SU-DHL-6 (cell line): ENCODE results near the gene RSPO1.
"Not testable (repeated sequence)": the region's sequence is repeated elsewhere in the genome, so short reads cannot be mapped to it uniquely, and the experiment has no call there.

Experiments
- EZH2phosphoT487 ChIP-seq: fragments of 200-600 bp; sonication (generic), shearing (Covaris generic); conservative IDR thresholded peaks from 2 replicates; pipeline ENCODE4 v1.6.1; 2018; ENCODE audit warnings: mild to moderate bottlenecking, antibody characterized with exemption, low read length, moderate library complexity, mixed read lengths
- TF ChIP-seq, protein P1 (sequence below): fragments of 200-600 bp; sonication (generic); IDR thresholded peaks from one replicate; pipeline ENCODE4 v1.5.1; 2017; ENCODE audit warnings: antibody characterized with exemption, mild to moderate bottlenecking, low read length, moderate library complexity; ENCODE audit not compliant: insufficient read depth, poor library complexity, severe bottlenecking

DNA sequence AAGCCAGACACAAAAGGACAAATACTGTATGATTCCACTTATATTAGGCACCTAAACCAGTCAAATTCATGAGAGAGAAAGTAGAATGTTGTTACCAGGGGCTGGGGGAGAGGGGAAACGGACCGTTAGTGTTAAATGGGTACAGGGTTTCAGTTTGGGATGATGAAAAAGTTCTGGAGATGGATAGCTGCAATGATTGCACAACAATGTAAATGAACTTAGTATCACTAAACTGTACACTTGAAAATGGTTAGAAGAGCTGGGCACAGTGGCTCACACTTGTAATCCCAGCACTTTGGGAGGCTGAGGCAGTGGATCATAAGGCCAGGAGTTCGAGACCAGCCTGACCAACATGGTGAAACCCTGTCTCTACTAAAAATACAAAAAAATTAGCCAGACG, 50.1 kb downstream of the RSPO1 start:
- TF ChIP-seq, protein P1, sequence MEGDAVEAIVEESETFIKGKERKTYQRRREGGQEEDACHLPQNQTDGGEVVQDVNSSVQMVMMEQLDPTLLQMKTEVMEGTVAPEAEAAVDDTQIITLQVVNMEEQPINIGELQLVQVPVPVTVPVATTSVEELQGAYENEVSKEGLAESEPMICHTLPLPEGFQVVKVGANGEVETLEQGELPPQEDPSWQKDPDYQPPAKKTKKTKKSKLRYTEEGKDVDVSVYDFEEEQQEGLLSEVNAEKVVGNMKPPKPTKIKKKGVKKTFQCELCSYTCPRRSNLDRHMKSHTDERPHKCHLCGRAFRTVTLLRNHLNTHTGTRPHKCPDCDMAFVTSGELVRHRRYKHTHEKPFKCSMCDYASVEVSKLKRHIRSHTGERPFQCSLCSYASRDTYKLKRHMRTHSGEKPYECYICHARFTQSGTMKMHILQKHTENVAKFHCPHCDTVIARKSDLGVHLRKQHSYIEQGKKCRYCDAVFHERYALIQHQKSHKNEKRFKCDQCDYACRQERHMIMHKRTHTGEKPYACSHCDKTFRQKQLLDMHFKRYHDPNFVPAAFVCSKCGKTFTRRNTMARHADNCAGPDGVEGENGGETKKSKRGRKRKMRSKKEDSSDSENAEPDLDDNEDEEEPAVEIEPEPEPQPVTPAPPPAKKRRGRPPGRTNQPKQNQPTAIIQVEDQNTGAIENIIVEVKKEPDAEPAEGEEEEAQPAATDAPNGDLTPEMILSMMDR = not testable (repeated sequence)
- TF ChIP-seq EZH2phosphoT487 = not testable (repeated sequence)
